HPDE6-E6E7 (cell line): ENCODE data around the gene SNAP47.

Experiments
- DNase-seq: peaks from one replicate; pipeline ENCODE4 v3.0.0; 2011; ENCODE audit warnings: missing footprints; ENCODE audit errors: extremely low spot score

The SNAP47 gene

GRCh38 chr1:227769047-227769935, 34.1 kb downstream of the SNAP47 start:
- no peak for DNase-seq

GRCh38 chr1:227769936-227770494, 34.8 kb downstream of the SNAP47 start:
- no peak for DNase-seq

- DNase-seq, result no peak
Measured at GRCh38 chr1:227770812-227771211, 35.6 kb downstream of the SNAP47 start.

- no peak for DNase-seq
Measured at GRCh38 chr1:227771326-227771725, 36.1 kb downstream of the SNAP47 start.

GRCh38 chr1:227771771-227772170, 36.5 kb downstream of the SNAP47 start:
- no peak for DNase-seq

GRCh38 chr1:227773558-227773957, 38.3 kb downstream of the SNAP47 start:
- no peak for DNase-seq

GRCh38 chr1:227774051-227774731, 39.0 kb downstream of the SNAP47 start:
- no peak for DNase-seq

GRCh38 chr1:227774821-227775661, 39.8 kb downstream of the SNAP47 start:
- DNase-seq, result no peak

GRCh38 chr1:227775841-227776240, 40.6 kb downstream of the SNAP47 start:
- no peak for DNase-seq

GRCh38 chr1:227776331-227776771, 41.1 kb downstream of the SNAP47 start:
- no peak for DNase-seq

- no peak for DNase-seq
Measured at GRCh38 chr1:227777156-227777555, 41.9 kb downstream of the SNAP47 start.

GRCh38 chr1:227777646-227778045, 42.4 kb downstream of the SNAP47 start:
- DNase-seq, result no peak

- no peak for DNase-seq
Measured at GRCh38 chr1:227778401-227778947, 43.2 kb downstream of the SNAP47 start.

- DNase-seq, result no peak
Measured at GRCh38 chr1:227779021-227779441, 43.8 kb downstream of the SNAP47 start.

- DNase-seq, result no peak
Measured at GRCh38 chr1:227779685-227780084, 44.5 kb downstream of the SNAP47 start.

GRCh38 chr1:227780101-227781044, 45.1 kb downstream of the SNAP47 start:
- no peak for DNase-seq

- DNase-seq, result no peak
Measured at GRCh38 chr1:227781314-227781930, 46.2 kb downstream of the SNAP47 start.

GRCh38 chr1:227782226-227782625, 47.0 kb downstream of the SNAP47 start:
- DNase-seq, result no peak

GRCh38 chr1:227785094-227785804, 50.0 kb downstream of the SNAP47 start:
- DNase-seq, result no peak
